Liver (tissue), 2 donors: ENCODE data around the gene LAMB2.

ENCODE experiments used
- EGR1 ChIP-seq, 2 donors: IDR thresholded peaks; 2 replicates each; pipeline ENCODE4 v1.6.1; 2016 to 2018; ENCODE audit warnings: antibody characterized with exemption in 2 of 2, low read depth in 2 of 2
- GABPA ChIP-seq, 2 donors: IDR thresholded peaks in 1 of 2; conservative IDR thresholded peaks in 1 of 2; 2 replicates each; pipeline ENCODE4 v1.6.1; 2016; ENCODE audit warnings: antibody characterized with exemption in 2 of 2, mild to moderate bottlenecking in 1 of 2, moderate library complexity in 1 of 2
- donor health status: healthy.

GRCh38 chr3:49173116-49173791, 40.4 kb upstream of the LAMB2 start:
- TF ChIP-seq EGR1 (IDR thresholded peaks at IDR 0.05; ENCODE audit: low read depth in 2 of 2): no peak
- TF ChIP-seq GABPA (IDR thresholded peaks at IDR 0.05 in 1 of 2, conservative IDR thresholded peaks at IDR 0.05 in 1 of 2): no peak
